Ishikawa (cell line): Measurements from ENCODE around the gene ZNF774.

Experiments
- CREB1 ChIP-seq: IDR thresholded peaks from 2 replicates; pipeline ENCODE4 v1.6.1; 2012; ENCODE audit warnings: low read depth
- EP300 ChIP-seq: IDR thresholded peaks from 2 replicates; pipeline ENCODE4 v1.6.1; 2012; ENCODE audit warnings: borderline replicate concordance
- RAD21 ChIP-seq: IDR thresholded peaks from 2 replicates; pipeline ENCODE4 v1.6.1; 2012; ENCODE audit warnings: low read depth
- TF ChIP-seq, protein P1 (sequence below): IDR thresholded peaks from 2 replicates; pipeline ENCODE4 v1.6.1; 2012

DNA sequence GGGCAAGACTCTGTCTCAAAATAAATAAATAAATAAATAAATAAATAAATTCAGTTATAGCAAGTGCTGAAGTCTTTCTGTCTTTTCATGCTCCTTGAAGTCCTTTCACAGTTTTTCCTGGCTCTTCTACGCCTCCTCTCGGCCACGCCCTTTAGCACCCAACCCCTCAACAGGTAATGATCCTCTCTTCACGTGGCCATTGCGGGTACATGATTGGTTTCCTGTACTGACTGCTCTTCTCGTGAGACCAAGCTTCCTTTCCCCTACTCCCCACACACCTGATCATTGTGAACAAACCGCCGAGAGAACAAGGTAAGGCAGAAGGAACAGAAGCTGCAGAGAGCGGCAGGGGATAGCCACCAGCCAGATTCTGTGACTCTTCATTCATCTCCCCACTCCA is 2.3 kb upstream of the ZNF774 start:
- TF ChIP-seq RAD21 (no peak), CREB1 (no peak), EP300 (no peak)
- TF ChIP-seq, protein P1, sequence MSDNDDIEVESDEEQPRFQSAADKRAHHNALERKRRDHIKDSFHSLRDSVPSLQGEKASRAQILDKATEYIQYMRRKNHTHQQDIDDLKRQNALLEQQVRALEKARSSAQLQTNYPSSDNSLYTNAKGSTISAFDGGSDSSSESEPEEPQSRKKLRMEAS: no peak
